SKM-1 treated with dmso at 0.1 percent for 144 hours (cell line): ENCODE data around the gene CFAP68.
"Not testable (repeated sequence)": the region's sequence is repeated elsewhere in the genome, so short reads cannot be mapped to it uniquely, and the experiment has no call there.

ENCODE experiments used
- DNase-seq: peaks from one replicate; lab custom pipeline; 2025; ENCODE audit not compliant: unreplicated experiment; lab: John Stamatoyannopoulos, UW

Gene CFAP68

GRCh38 chr11:111917312-111917711 is 38.0 kb downstream of the CFAP68 start:
- DNase-seq: no peak

- no peak for DNase-seq
Measured at GRCh38 chr11:111917788-111918187, 38.4 kb downstream of the CFAP68 start.

- DNase-seq: no peak
Measured at GRCh38 chr11:111918390-111919256, 39.3 kb downstream of the CFAP68 start, which contains the start of gene C11orf52. TSS of gene C11orf52 (plus strand) at chr11:111918913. CDS start at chr11:111918973, 60 bp downstream.

GRCh38 chr11:111920908-111921307 is 41.6 kb downstream of the CFAP68 start:
- no peak for DNase-seq

- no peak for DNase-seq
Measured at GRCh38 chr11:111921541-111922230, 42.3 kb downstream of the CFAP68 start.

- DNase-seq: no peak
Measured at GRCh38 chr11:111922803-111923202, 43.5 kb downstream of the CFAP68 start.

- DNase-seq: no peak
Measured at GRCh38 chr11:111923351-111923788, 44.0 kb downstream of the CFAP68 start.

GRCh38 chr11:111923951-111924350 is 44.6 kb downstream of the CFAP68 start:
- no peak for DNase-seq

- no peak for DNase-seq
Measured at GRCh38 chr11:111925953-111926352, 46.6 kb downstream of the CFAP68 start.

GRCh38 chr11:111926505-111927391 is 47.4 kb downstream of the CFAP68 start:
- peak; percentile 97 for DNase-seq

GRCh38 chr11:111930472-111930871 is 51.1 kb downstream of the CFAP68 start:
- DNase-seq: no peak

GRCh38 chr11:111932611-111932950 is 53.2 kb downstream of the CFAP68 start:
- DNase-seq: no peak

GRCh38 chr11:111933176-111933575 is 53.8 kb downstream of the CFAP68 start:
- not testable (repeated sequence) for DNase-seq

GRCh38 chr11:111933872-111934271 is 54.5 kb downstream of the CFAP68 start:
- DNase-seq: no peak

- no peak for DNase-seq
Measured at GRCh38 chr11:111934306-111934705, 55.0 kb downstream of the CFAP68 start.
